K562 (cell line): Measurements from ENCODE around the gene NFKBIB. TPM values are rescaled to one million over a fixed set of nuclear protein-coding genes. Genes with fewer than 3 reads are reported as not detected.

ENCODE experiments used
- CSDE1 ChIP-seq, 2 experiments: fragments of 450-650 bp; IDR thresholded peaks; 2 replicates each; pipeline ENCODE4 v1.6.1; 2016; ENCODE audit warnings: mild to moderate bottlenecking in 1 of 2
- DDX20 ChIP-seq: fragments of 450-650 bp; IDR thresholded peaks from 2 replicates; pipeline ENCODE4 v1.6.1; 2016; ENCODE audit warnings: missing genetic modification characterization, low read depth, mild to moderate bottlenecking, missing compliant biosample characterization, moderate library complexity
- EGR1 ChIP-seq: fragments of 450-650 bp; conservative IDR thresholded peaks from 2 replicates; pipeline ENCODE4 v1.6.1; 2017; ENCODE audit warnings: mild to moderate bottlenecking
- FOXP4 ChIP-seq: sonication (generic); formaldehyde crosslinking; IDR thresholded peaks from 2 replicates; pipeline ENCODE4 v1.8.0; 2022; ENCODE audit warnings: mild to moderate bottlenecking, missing genetic modification reagents, borderline replicate concordance
- GMEB1 ChIP-seq: fragments of 250-450 bp; sonication (Bioruptor Pico); IDR thresholded peaks from 2 replicates; pipeline ENCODE4 v1.4.0; 2020; ENCODE audit warnings: mild to moderate bottlenecking
- KDM2B ChIP-seq: fragments of 250-450 bp; sonication (Bioruptor Pico); IDR thresholded peaks from 2 replicates; pipeline ENCODE4 v1.8.0; 2021; ENCODE audit warnings: mild to moderate bottlenecking, moderate library complexity
- KLF1 ChIP-seq: fragments of 450-650 bp; IDR thresholded peaks from 2 replicates; pipeline ENCODE4 v1.6.1; 2016; ENCODE audit warnings: missing genetic modification characterization, missing compliant biosample characterization
- LARP7 ChIP-seq: fragments of 450-650 bp; IDR thresholded peaks from 2 replicates; pipeline ENCODE4 v1.6.1; 2016
- MCM7 ChIP-seq, 2 experiments: fragments of 450-650 bp; IDR thresholded peaks; 2 replicates each; pipeline ENCODE4 v1.6.1; 2016 to 2018
- NR2F6 ChIP-seq: fragments of 450-650 bp; formaldehyde crosslinking; IDR thresholded peaks from 2 replicates; pipeline ENCODE4 v1.4.0; 2020; ENCODE audit warnings: mild to moderate bottlenecking
- POLR2B ChIP-seq: fragments of 450-650 bp; IDR thresholded peaks from 2 replicates; pipeline ENCODE4 v1.6.1; 2018; ENCODE audit warnings: low read depth; ENCODE audit not compliant: partially characterized antibody
- POLR2G ChIP-seq: fragments of 200-400 bp; formaldehyde crosslinking; IDR thresholded peaks from 2 replicates; pipeline ENCODE4 v1.6.1; 2017; ENCODE audit warnings: low read depth, mild to moderate bottlenecking, antibody characterized with exemption, low read length, moderate library complexity
- POLR2H ChIP-seq: IDR thresholded peaks from 2 replicates; pipeline ENCODE4 v1.6.1; 2016; ENCODE audit warnings: missing genetic modification characterization, low read depth, mild to moderate bottlenecking, control low read depth, missing compliant biosample characterization, moderate library complexity
- RAD21 ChIP-seq, 2 experiments: fragments of 250-450 bp in 1 of 2; fragments of 450-650 bp in 1 of 2; sonication (Bioruptor Pico) in 1 of 2; formaldehyde crosslinking in 1 of 2; IDR thresholded peaks in 1 of 2; conservative IDR thresholded peaks in 1 of 2; 2 replicates each; pipeline versions ENCODE4 v1.4.0 to v1.8.0; 2020 to 2022; ENCODE audit warnings: mild to moderate bottlenecking in 2 of 2, moderate library complexity in 1 of 2
- RCOR1 ChIP-seq, 2 experiments: IDR thresholded peaks; 2 replicates each; pipeline ENCODE4 v1.6.1; 2012; ENCODE audit warnings: low read depth in 2 of 2, low read length in 2 of 2, borderline replicate concordance in 1 of 2, improper control_type of control experiment in 1 of 2
- RHOXF2B ChIP-seq: fragments of 250-450 bp; sonication (Bioruptor Pico); conservative IDR thresholded peaks from 2 replicates; pipeline ENCODE4 v1.5.1; 2021
- RNF2 ChIP-seq: sonication (generic); IDR thresholded peaks from 2 replicates; pipeline ENCODE4 v1.6.1; 2016
- RNF219 ChIP-seq: fragments of 250-450 bp; sonication (Bioruptor Pico); IDR thresholded peaks from 2 replicates; pipeline ENCODE4 v1.5.0; 2022; ENCODE audit warnings: mild to moderate bottlenecking
- RUNX1 ChIP-seq: sonication (generic); IDR thresholded peaks from 2 replicates; pipeline ENCODE4 v1.6.1; 2016; ENCODE audit warnings: antibody characterized with exemption, low read depth
- SRF ChIP-seq, 2 experiments: fragments of 250-450, 450-650 bp in 1 of 2; sonication (Bioruptor Pico) in 1 of 2; sonication (generic) in 1 of 2; formaldehyde crosslinking; IDR thresholded peaks; 2 replicates each; pipeline versions ENCODE4 v1.5.0 to v1.5.1; 2020 to 2022; ENCODE audit warnings: mild to moderate bottlenecking in 1 of 2, missing genetic modification reagents in 1 of 2
- ZBTB17 ChIP-seq: fragments of 450-650 bp; formaldehyde crosslinking; IDR thresholded peaks from 2 replicates; pipeline ENCODE4 v1.4.0; 2020; ENCODE audit warnings: mild to moderate bottlenecking
- ZNF121 ChIP-seq: sonication (generic); formaldehyde crosslinking; conservative IDR thresholded peaks from 2 replicates; pipeline ENCODE4 v1.8.0; 2022; ENCODE audit warnings: missing genetic modification reagents
- ZNF24 ChIP-seq: fragments of 450-650 bp; IDR thresholded peaks from 2 replicates; pipeline ENCODE4 v1.6.1; 2016
- polyA plus RNA-seq, 8 experiments: library from polyadenylated mRNA; depleted of rRNA in 4 of 8; stranded (reverse) in 5 of 8; unstranded in 3 of 8; fragments of >200 nt; fragmentation: Nextera tagmentation in 2 of 8; fragmentation: Illumina TruSeq in 1 of 8; extraction: Ambion mirVana in 2 of 8; extraction: Trizol in 1 of 8; gene quantifications; 2 replicates each; pipeline versions ENCODE4 v1.2.1 to v1.2.3, GENCODE V29; 2011 to 2014; ENCODE audit warnings: inconsistent platforms in 1 of 8, missing spikeins in 1 of 8
- total RNA-seq, 7 experiments: library from RNA; depleted of rRNA in 6 of 7; stranded (reverse); fragments of >200 nt in 6 of 7; fragmentation: Illumina TruSeq in 2 of 7; extraction: Trizol in 2 of 7; gene quantifications; 2 replicates each; pipeline versions ENCODE4 v1.2.1 to v1.2.3, GENCODE V29; 2011 to 2021; ENCODE audit warnings: low replicate concordance in 1 of 7

The NFKBIB gene
- total and polyA plus RNA-seq, 9 of the 15 experiments (the other 6 are each of a cell fraction or from before 2014, with no cell fraction given): 1.5 to 44.9 (median 10.4) TPM

GRCh38 chr19:38929929-38930775 lies 30.4 kb downstream of the NFKBIB start, which contains the start of gene SARS2 (continued):
- TF ChIP-seq GMEB1 (peak; percentile 65; the same call in 1 of the 2 replicates), RUNX1 (no peak), MCM7 (IDR thresholded peaks at IDR 0.05) (no peak), POLR2G (peak; percentile 87), RAD21 (CRISPR knock-in tag; conservative IDR thresholded peaks at IDR 0.05 in 1 of 2, IDR thresholded peaks at IDR 0.05 in 1 of 2) (peak; percentile 81 to 83), POLR2B (peak; percentile 53), RHOXF2B (CRISPR knock-in tag) (no peak), RNF2 (no peak), KDM2B (CRISPR knock-in tag) (0 out of 2 replicates have a peak, but pooled peaks have one; percentile 21), EGR1 (no peak; the same call in 1 of the 2 replicates), ZNF24 (peak; percentile 94), ZBTB17 (CRISPR knock-in tag) (peak; percentile 65; the same call in 1 of the 2 replicates), CSDE1 (IDR thresholded peaks at IDR 0.05) (no peak), NR2F6 (no peak), DDX20 (no peak), FOXP4 (CRISPR knock-in tag) (no peak), SRF (CRISPR knock-in tag; IDR thresholded peaks at IDR 0.05) (no peak), POLR2H (tag) (no peak), KLF1 (tag) (no peak), RNF219 (CRISPR knock-in tag) (no peak), ZNF121 (CRISPR knock-in tag) (no peak), RCOR1 (IDR thresholded peaks at IDR 0.05; ENCODE audit: borderline replicate concordance in 1 of 2, low read depth in 2 of 2, low read length in 2 of 2) (peak; percentile 36 to 62; a peak in 1 of 4 replicates), LARP7 (no peak)
